Hepatic stellate cell (primary cell): Measurements from ENCODE around the gene RNH1.

Experiments used
- DNase-seq: peaks from one replicate; pipeline ENCODE4 v3.0.0; 2011; ENCODE audit warnings: low spot score

RNH1 gene

DNA sequence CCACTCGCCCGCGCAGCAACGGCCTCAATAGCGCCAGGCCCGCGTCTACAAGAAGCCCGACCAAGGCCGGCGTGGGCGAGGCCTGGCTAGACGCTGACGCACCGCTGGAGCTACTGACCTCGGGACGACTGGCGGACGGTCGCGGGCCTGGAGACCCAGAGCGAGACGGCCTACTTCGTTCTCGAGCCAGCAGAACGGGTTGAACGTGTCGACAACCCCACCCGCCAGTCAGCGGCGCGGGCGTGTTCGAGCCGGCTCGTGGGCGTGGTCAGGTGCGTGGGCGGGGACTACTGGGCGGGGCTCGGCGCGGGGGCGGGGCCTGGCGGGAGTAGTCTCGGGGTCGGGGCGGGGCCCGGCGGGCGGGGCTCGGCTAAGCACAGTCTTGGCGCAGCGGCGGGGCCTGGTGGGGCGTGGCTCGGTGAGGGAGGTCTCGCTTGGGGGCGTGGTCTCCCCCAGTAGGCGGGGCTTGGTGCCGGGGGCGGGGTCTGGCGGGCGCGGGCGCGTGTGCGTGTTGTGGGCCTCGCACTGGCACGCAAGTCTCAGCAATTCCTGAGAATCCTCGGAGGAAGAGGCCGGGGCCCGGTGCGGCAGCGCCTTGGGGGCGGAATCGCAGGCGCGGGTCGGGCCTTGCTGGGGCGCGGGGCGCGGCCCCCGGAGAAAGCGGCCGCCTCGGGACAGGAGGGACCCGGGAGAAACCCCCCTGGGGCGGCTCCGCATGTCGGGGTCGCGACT, at the start of gene RNH1:
Gene RNH1, minus strand, starts transcription at position 248 of the 732 bp plus-strand sequence. CDS start 5,080 bp downstream, outside the sequence.
- peak; percentile 96 for DNase-seq

DNA sequence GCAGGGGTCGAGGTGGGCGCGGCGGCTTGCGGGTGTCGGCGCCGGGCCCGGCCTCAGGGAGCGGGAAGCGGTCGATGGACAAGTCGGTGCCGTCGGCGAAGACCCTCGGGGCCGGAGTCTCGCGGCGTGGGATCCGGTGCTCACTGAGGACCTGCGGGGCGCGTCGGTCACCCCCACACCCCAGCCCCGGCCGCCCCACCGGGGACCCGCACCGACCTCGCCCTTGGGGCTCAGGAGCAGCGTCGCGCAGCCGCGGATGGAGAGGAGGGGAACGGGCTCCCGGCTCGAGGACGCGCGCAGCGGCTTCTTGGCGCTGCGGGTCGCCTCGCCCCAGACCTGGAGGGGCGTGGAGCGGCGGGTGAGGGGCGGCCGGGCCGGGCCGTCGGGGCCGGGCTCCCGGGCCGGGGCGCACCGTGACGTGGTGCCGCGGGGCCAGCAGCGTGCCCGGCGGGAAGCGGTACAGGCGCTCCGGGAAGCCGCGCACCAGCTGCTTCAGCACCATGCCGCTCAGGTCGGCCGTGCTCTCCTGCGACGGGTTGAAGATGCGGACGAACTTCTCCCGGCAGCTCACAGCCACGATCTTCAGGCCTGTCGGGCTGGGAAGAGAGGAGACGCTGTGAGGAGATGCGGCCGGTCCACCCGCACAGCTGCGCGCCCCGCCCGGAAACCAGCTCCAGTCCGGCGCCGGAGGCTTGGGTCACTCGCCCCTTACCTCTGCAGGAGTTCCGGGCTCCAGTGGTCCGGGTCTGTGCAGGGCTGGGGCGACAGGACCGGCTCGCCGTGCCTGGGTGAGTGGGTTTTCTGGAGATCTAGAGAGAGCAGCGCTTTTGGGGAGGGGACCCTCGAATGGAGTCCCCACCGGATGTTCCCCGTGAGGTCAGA, 49.0 kb upstream of the RNH1 start:
- DNase-seq: no peak

DNA sequence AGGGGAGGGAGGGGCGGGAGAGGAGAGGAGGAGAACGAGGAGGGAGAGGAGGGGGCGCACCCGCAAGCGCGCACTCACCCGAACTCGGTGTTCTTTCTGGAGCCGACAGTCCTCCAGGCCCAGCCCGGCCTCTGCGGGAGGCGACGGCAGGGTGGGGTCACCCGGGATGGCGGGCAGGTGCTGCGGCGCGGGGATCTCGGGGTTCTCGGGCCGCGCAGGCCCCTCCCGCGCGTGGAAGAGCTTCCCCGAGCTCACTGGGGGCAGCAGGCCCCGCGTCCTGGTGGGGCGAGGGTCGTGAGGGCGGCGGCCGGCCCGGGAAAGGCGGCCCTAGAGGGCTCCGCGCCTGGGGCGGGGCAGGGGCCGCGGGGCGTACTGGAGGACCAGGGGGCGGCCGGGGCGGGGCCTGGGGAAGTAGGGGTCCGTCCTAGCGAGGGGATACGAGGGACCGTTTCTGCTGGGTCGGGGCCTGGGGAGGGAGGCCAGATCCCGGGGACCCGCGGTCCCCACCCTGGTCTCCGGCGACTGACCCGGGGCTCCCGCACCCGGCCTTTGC, 48.3 kb upstream of the RNH1 start:
- DNase-seq: no peak

DNA sequence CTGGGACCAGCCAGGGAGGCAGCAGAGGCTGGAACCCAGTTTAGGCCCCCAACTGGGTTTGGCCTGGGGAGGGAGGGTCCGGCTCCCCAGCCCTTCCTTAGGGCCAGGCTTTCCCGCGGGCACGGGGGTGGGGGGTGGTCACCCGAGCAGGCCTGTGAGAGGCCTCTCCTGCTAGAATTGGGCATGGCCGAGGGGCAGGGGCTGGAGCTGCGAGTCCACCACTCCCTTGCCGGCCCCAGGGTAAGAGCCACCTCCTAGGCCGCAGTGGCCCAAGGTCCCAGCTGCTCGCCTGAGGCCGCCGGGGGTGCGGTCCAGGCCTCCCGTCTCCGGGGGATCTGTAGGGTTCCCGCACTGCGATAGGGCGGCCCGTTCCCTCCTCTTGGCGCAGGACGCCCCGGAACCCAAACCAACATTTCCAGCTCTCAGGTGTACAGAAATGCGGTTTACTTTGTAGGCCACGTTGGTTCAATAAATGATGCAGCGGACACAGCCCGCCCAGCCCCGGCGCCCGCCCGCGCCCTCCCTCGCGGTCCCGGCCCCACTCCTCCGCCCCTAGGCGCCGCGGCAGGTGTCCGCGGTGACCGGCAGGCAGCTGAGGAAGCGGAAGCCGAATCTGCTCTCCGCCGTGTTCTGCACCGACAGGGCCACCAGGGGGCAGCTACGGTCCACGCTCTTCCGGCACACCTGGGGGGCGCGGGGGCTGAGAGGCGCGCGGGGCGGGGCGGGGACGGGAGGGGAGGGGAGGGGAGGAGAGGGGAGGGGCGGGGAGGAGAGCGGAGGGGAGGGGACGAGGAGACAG, 47.6 kb upstream of the RNH1 start:
- no peak for DNase-seq

DNA sequence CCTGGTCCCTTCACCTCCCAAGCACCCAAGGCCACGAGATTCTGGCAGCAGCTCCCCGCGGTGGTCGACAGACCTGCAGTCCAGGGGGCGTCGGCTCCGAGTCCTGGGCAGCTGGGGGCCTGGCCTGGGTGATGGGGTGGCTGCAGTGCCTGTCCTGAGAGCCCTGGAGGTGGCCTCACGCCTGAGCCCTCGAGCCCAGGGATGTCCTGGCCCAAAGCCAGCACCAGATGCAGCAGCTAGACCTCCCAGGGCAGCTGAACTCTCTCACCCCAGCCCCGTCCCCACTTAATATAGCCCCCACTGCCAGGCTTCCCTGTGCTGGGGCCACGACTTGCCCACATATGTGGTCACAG, 46.9 kb upstream of the RNH1 start:
- DNase-seq: no peak

DNA sequence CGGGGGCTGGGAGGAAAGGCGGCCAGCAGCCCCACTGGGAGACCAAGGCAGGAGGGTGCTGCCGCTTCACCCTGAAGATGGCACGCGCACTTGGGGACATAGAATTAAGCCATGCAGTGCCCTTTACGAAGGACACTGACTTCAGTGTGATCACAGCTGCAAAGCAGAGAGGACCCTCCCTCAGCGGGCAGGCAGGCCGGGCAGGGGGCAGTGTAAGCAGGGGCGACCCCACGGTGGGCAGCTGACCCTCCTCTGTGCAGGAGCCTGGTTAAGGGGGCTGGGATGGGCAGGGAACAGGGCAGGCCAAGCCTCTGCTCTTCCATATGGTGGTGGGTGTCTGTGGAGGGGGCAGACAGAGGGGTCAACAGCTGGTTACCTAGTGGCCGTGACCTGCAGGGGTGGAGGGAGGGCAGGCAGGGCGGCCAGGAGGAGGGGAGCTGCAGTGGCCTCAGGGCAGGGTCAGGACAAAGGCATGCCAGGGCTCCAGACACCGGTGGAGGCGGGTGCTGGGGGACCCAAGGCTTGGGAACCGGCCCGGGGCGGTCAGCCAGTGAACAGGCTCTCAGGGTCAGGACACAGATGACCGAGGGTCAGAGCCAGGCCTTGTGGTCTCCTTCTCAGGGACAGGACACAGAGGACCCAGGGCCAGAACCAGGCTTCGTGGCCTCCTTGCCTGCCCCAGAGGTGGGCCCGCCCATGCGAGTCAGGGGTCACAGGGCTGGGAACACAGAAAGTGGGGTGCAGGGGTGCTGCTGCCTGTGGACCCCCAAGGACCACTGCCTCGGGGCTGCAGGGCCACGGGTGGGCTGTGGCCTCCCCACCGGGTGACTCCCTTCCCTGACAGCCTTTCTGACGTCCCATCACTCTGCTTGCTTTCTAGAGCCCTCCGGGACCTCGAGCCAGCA, 46.3 kb upstream of the RNH1 start:
- DNase-seq: no peak

DNA sequence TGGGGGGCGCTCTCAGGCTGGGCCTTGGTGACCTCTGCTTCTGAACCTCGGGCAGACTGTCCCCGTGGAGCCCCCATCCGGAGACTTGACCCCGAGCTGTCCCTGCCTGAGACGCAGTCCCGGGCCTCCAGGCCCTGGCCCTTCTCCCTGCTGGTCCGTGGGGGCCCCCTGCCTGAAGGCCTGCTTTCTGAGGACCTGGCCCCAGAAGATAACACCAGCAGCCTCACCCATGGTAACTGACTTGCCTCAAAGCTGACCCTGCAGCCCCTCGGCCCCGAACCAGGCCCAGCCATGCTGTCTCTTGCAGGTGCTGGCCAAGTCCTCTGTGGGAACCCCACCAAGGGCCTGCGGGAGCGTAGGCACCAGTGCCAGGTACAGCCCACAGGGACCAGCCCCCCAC, 44.6 kb upstream of the RNH1 start:
- no peak for DNase-seq

DNA sequence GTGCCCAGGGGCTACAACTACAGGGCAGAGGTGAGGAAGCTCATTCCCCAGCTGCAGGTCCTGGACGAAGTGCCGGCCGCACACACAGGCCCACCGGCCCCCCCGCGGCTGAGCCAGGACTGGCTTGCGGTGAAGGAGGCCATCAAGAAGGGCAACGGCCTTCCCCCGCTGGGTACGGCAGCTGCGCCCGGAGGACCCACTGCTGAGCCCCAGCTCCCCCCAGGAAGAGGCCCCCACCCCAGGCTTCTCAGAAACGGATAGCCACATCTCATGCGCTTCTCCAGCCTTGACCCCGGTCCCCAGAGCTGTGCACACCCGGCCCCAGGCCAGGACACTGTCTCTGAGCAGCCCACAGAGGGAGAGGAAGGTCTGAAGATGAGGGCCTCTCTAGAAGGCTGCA, 44.1 kb upstream of the RNH1 start:
- no peak for DNase-seq

DNA sequence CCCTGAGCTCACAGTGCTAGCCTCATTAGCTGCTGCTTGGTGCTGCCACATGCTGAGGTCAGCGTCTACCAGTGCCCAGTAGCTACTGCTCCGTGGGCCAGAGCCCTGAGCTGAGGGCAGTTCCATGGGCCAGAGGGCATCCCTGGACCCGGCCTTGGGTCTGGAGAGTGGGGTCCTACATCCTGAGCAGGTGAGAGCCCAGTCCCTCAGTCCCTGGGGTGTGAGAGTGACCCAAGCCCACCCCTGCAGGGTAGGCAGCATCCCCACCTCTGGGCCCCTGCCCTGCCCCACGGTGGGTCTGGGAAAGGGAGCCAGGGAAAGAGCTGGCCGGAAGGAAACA, 43.7 kb upstream of the RNH1 start:
- no peak for DNase-seq

DNA sequence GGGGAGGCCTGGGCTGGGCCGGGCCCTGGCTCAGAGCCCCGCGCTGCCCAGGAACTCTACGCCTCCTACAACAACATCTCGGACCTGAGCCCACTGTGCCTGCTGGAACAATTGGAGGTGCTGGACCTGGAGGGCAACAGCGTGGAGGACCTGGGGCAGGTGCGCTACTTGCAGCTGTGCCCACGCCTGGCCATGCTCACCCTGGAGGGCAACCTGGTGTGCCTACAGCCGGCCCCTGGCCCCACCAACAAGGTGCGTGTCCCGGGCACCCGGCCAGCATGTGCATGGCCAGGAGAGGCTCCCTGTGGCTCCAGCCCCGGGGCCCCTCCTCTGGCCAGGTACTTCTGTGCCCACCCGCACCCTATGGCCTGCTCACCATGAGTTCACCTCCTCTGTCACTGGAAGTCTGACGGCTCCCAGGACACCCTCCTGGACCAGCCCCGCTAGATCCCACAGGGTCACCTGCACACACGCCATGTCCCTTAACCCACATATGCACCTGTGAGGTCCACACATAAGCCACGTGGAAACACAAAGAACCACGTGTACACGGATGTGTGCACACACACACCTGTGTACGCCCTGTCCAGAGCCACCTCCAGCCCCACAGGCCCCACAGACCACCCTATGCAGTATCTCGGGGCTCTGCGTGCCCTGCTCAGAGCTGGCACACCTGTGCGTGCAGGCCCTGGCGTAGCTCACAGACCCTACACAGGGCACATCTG, 43.1 kb upstream of the RNH1 start:
- DNase-seq: no peak

DNA sequence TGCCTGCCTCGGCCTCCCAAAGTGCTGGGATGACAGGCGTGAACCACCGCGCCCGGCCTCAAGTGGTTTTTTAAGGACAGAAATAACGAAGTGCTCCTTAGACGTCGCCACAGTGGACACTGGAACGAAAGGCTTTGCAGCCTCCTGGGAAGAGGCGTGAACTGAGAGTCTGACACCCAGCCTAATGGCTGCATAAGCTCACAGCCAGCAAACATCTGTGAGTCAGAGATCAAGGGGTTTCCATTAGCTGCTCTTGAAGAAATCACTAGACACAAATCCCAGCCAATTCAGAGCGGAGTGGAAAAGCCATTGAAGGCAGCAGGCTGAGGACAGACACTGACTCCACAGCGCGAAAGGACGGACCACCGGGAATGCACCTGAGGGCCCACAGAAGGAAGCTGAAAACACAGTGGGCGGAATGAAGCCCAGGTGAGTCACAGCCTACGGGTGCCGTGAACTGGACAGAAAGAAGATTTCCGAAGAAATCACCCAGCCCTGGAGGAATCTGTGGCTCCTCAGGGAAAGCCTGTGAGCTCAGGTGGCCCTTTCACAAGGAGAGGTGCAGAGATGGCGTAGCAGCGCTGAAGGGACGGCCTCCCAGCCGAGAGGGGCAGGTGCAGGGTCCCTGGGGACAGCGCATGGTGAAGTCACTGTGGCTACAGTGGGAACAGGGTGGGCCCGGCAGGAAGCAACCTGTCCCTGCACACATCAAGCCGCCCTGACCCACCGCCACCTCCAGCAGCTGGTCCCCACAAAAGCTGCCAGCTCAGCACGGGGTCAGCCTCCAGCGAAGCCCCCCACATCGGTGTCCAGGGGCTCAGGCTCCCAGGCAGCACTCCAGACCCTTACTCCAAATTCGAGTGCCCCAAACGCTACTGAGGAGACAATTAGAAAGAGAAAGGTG, 41.9 kb upstream of the RNH1 start:
- DNase-seq: no peak

DNA sequence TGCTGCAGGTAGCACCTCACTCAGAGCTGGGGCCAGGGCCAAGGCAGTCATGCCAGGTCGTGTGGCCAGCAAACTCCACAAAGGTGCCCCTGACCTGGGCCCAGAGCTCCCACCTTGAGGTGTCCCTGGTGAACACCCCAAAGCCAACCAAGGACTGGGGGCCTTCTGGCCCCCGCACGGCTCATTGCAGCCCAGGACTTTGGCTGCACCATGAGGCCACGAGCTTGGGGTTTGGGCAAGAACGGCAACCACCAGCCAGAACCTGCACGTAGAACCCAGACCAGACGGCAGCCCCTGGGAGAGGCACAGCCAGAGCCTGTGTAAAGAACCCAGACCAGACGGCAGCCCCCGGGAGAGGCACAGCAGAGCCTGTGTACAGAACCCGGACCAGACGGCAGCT, 38.1 kb upstream of the RNH1 start:
- DNase-seq: no peak

DNA sequence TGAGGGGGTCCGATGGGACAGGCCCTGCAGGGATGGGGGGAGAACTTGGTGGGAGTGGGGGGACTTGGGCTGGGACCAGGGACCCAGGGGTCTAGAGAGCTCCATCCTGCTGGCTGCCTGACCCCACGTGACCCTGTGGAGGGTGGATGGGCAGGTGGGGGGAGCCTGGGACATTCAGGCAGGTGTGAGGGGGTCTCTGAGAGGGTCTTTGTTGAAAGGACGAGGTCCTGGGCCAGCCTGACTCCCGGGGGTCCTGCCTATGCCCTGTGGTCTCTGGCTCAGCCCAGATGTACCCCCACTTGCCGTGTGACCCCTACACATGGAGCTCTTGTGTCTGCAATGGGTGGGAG, 37.8 kb upstream of the RNH1 start:
- DNase-seq: no peak

DNA sequence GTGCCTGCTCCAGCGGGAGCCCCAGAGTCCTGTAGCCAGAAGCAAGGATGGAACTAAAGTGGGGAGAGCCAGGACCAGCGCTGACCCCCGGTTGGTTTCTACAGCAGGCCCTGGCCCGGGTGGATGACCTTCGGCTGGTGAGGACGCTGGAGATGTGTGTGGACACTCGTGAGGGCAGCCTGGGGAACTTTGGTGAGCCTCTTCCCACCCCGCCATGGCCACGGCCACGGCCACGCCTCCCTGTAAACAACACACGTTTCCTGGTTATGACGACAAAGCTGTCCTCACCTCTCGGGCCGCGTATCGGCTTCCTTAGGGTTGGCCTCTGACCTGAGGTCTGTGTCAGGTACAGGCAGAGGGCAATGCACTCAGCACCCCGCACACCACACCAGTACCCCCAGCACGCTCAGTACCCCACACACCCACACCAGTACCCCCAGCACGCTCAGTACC, 34.4 kb upstream of the RNH1 start:
- no peak for DNase-seq

DNA sequence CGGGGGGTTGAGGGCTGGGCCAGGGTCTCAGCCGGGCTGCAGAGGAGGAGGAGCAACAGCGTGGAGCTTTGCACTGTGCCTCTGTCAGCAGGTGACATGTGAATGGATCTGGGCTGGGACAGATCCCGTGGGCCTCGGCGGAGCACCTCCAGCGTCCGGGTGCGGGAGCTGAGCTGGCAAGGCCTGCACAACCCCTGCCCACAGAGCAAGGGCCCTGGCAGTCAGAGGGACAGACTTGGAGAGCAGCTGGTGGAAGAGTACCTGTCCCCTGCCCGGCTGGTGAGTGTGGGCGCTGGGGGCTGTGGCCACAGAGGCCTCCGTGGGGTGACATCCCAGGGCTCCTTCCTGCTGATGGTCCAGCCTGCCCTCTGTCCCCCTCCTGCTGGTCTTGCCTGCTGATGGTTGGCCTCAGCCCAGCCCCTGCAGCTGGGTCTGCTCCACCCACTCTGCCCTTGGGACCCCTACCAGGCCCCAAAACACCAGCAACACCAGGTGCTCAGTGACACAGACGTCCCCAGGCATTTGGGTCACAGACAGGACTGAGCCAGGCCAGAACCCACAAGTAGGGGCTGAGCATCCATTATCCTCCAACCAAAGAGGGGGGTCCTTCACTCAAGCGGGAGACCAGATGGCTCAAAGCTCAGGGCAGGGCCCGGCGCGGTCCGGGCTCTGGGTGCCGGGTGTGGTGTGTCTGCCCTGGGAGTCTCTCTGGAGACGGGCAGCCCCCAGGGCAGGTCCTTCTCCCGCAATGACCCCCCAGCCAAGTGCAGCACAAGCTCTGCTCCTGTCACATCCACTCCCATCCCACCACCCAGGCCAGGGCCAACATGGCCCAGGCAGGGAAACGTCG, 33.8 kb upstream of the RNH1 start:
- DNase-seq: no peak

DNA sequence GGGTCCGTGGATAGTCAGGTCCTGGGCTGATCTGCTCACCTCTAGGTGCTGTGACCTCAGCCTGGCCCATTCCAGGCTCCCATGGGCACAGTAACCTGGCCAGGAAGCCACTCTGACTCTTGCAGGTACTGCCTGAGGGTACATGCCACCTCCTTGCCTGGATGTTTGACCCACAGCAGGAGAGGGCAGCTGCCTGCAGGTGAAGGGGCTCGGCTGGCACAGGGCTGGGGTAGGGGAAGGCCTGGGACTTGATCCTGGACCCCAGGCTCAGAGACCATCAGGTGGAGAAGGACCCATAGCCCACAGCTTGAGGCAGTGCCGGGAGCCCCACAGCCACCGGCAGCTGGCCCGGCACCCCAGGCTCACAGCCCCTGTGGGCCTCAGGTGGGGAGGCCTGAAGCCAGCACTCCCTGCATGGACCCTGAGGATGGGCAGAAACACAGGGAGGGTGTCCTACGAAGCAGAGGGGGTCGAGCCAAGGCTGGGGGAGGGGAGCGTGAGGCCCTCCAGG, 33.0 kb upstream of the RNH1 start:
- DNase-seq: no peak

DNA sequence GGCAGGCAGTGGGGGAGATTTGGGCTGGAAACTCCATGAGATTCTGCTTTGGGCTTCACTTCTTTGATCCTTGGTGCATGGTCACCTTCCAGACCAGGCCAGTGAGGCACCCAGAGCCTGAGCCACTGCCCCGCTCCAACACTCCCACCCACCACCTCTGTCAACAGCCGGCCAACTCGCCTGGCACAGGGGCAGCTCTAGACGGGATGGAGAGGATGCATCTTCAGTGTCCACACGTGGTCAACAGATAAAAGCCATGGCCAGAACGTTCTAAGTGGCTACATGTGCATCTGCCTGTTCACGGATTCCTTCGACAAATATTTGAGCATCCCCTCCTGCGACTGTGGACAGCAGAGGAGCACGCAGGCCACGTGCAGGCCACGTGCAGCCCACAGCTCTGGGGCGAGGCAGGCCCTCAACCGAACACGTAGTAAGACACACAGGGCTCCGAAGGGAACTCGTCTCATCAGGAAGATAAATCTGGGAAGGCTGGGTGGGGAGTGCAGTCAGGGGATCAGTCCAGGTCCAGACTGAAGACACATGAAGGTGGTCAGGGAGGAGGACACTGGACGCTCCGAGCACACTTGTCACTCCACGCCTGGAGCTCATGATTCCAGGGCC, 31.5 kb upstream of the RNH1 start:
- DNase-seq: no peak
